H1 (cell line): ENCODE measurements around the gene HLA-DPB1.

Experiments
- BRCA1 ChIP-seq: IDR thresholded peaks from 2 replicates; pipeline ENCODE4 v1.6.1; 2012; ENCODE audit warnings: low read depth, low read length, improper control_type of control experiment
- CTCF ChIP-seq, 3 experiments: IDR thresholded peaks; 1 replicate in 2 of 3; 2 replicates in 1 of 3; pipeline versions ENCODE4 v1.5.1 to v1.6.1; 2011; ENCODE audit warnings: low read length in 3 of 3, mild to moderate bottlenecking in 3 of 3, inconsistent platforms in 2 of 3, low read depth in 1 of 3, moderate library complexity in 1 of 3; ENCODE audit not compliant: insufficient read depth in 1 of 3; ENCODE audit errors: control extremely low read depth in 1 of 3
- EGR1 ChIP-seq: IDR thresholded peaks from 2 replicates; pipeline ENCODE4 v1.6.1; 2011; ENCODE audit warnings: low read depth, low read length, borderline replicate concordance
- EP300 ChIP-seq, 2 experiments: IDR thresholded peaks; 1 replicate in 1 of 2; 2 replicates in 1 of 2; pipeline ENCODE4 v1.6.1; 2011 to 2012; ENCODE audit warnings: low read depth in 2 of 2, low read length in 2 of 2, mild to moderate bottlenecking in 2 of 2, borderline replicate concordance in 1 of 2, inconsistent platforms in 1 of 2, moderate library complexity in 1 of 2
- EZH2 ChIP-seq: fragments of 200-600 bp; sonication (generic); IDR thresholded peaks from 2 replicates; pipeline ENCODE4 v1.7.1; 2012; ENCODE audit warnings: low read depth, mild to moderate bottlenecking, moderate library complexity, low read length, inconsistent platforms; ENCODE audit not compliant: severe bottlenecking
- POLR2A ChIP-seq, 2 experiments: IDR thresholded peaks; 1 replicate in 1 of 2; 2 replicates in 1 of 2; pipeline ENCODE4 v1.6.1; 2011; ENCODE audit warnings: low read depth in 2 of 2, low read length in 2 of 2, mild to moderate bottlenecking in 2 of 2; ENCODE audit errors: control extremely low read depth in 1 of 2
- POLR2AphosphoS5 ChIP-seq: IDR thresholded peaks from 2 replicates; pipeline ENCODE4 v1.6.1; 2011; ENCODE audit warnings: low read depth, low read length
- SP1 ChIP-seq: IDR thresholded peaks from 2 replicates; pipeline ENCODE4 v1.6.1; 2011; ENCODE audit warnings: low read depth, low read length
- TF ChIP-seq, protein P1 (sequence below): IDR thresholded peaks from 2 replicates; pipeline ENCODE4 v1.6.1; 2011; ENCODE audit warnings: low read depth, mild to moderate bottlenecking, low read length; ENCODE audit not compliant: insufficient read depth
- TF ChIP-seq, protein P2 (sequence below): IDR thresholded peaks from 2 replicates; pipeline ENCODE4 v1.6.1; 2012; ENCODE audit warnings: inconsistent platforms

DNA sequence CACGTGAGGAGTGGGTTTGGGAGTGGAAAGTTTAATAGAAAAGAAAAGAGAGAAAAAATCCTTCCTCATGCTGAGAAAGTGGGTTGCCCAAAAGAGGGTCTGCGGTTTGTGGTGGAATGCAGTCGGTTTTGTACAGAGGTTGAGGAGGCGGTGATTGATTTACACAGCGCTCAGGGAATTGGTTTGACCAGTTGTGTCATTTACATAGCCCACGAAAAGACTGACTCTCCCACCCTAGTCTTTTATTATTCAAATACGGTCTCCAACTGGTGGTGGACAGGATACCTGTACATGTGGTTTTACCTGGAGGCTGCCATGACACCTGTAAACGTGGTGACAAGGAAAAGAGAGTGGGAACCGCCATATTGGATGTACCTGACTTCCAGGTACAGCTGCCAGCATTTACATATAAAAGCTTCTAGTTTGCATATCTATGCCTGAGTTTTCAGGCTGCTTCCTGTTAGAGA is 42.1 kb downstream of the HLA-DPB1 start:
- TF ChIP-seq EP300 (IDR thresholded peaks at IDR 0.05; ENCODE audit: borderline replicate concordance in 1 of 2, low read depth in 2 of 2, low read length in 2 of 2) (no peak), CTCF (IDR thresholded peaks at IDR 0.05; ENCODE audit: control extremely low read depth in 1 of 3, insufficient read depth in 1 of 3, low read depth in 1 of 3, low read length in 3 of 3) (no peak), POLR2A (IDR thresholded peaks at IDR 0.05; ENCODE audit: control extremely low read depth in 1 of 2, low read depth in 2 of 2, low read length in 2 of 2) (peak; percentile 44 to 77; a peak in 2 of 3 replicates), POLR2AphosphoS5 (no peak), BRCA1 (no peak), EZH2 (no peak), SP1 (peak; percentile 80; the same call in 1 of the 2 replicates), EGR1 (no peak)
- TF ChIP-seq, protein P1, sequence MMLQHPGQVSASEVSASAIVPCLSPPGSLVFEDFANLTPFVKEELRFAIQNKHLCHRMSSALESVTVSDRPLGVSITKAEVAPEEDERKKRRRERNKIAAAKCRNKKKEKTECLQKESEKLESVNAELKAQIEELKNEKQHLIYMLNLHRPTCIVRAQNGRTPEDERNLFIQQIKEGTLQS, result no peak
- TF ChIP-seq, protein P2, sequence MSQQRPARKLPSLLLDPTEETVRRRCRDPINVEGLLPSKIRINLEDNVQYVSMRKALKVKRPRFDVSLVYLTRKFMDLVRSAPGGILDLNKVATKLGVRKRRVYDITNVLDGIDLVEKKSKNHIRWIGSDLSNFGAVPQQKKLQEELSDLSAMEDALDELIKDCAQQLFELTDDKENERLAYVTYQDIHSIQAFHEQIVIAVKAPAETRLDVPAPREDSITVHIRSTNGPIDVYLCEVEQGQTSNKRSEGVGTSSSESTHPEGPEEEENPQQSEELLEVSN, result no peak
